NCI-H460 (cell line): ENCODE measurements around the gene TNFAIP3. TPM values are rescaled to one million over a fixed set of nuclear protein-coding genes. Genes with fewer than 3 reads are reported as not detected.
A peak's percentile ranks its signal among the peaks of the same experiment; 100 is the strongest.

ENCODE experiments used
- DNase-seq: peaks from one replicate; pipeline ENCODE4 v3.0.0-alpha.2; 2016; ENCODE audit warnings: low read depth; ENCODE audit errors: extremely low read depth
- total RNA-seq: library from RNA; depleted of rRNA; stranded (reverse); fragments of >200 nt; shearing (Covaris generic); gene quantifications from 2 replicates; pipeline ENCODE4 v1.2.3, GENCODE V29; 2014

Gene TNFAIP3
- total RNA-seq, 1 experiment from 2014 or later, result 109 TPM

GRCh38 chr6:137862419-137863090, 4.5 kb upstream of the TNFAIP3 start:
- no peak for DNase-seq

GRCh38 chr6:137863091-137863797, 3.8 kb upstream of the TNFAIP3 start:
- DNase-seq, result no peak

DNA sequence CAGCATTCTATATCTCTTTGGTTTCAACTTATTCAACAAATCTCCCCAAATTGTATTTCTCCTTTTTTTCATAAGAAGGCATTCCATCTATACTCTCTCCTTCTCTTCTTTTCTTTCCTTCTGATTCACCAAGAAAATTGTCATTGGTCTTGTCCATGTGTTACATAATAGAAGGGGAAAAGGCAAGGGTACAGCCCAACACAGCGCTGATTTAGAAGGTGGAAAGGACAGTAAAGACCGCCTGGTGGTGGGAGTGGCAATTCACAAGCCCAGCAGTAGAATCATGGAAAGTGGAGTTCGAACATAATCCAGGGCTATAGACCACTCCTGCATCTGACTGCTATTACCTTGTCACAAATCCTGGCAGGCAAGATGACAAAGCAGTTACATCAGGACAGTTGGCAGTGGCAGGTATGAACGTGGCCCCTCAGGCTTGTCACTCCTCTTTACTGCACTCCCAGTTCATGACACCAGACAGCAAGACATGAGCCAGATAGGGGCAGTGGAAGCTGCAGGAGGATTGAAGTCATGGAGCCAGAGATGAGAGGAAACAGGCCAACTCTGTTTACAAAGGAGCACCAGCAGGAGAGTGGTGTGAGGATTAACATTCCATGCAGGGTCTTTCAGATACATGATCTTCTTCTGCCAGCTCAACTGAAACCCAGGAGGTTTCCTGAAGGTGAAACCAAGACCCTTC, 2.1 kb upstream of the TNFAIP3 start:
- no peak for DNase-seq

GRCh38 chr6:137866200-137866913, 702 bp upstream of the TNFAIP3 start:
- no peak for DNase-seq

DNA sequence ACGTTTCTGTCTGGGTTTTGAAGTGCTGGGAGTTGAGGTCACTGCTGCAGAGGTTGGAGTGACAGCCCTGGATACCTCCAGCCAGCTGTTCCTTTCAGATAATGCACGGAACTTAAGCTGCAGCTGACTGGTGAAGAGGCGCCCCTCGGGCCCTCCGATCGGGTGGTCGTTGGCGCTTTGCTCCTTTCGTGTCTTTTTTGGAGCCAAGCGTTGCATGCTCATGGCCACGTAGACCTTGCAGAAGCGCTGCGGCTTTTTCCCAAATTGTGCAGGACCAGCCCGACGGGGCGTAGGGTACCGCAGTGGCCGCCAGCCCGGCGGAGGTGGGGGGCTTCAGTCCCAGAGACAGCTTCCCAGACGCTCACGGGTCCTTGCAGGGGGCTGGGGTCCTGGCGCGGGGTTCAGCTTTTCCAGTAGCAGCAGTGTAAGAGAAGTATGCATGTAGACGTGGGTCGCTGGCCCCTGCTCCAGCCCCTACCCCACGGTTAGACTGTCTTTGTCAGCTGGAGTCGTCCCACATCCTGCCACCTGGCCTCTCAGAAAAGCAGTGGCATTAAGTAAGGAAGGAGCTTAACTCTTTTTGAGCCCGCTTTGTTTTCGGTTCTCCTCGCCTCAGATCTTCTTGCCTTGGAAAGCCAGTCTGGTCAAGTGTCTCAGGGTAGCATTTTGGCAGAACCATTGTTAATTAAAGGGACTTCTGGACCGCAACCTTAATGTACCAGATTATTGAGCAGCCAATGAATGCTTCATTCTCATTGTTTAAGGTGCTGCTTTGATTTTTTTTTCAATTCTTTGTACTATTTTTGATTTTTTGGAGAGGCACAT, 838 bp downstream of the TNFAIP3 start:
- DNase-seq, result no peak

DNA sequence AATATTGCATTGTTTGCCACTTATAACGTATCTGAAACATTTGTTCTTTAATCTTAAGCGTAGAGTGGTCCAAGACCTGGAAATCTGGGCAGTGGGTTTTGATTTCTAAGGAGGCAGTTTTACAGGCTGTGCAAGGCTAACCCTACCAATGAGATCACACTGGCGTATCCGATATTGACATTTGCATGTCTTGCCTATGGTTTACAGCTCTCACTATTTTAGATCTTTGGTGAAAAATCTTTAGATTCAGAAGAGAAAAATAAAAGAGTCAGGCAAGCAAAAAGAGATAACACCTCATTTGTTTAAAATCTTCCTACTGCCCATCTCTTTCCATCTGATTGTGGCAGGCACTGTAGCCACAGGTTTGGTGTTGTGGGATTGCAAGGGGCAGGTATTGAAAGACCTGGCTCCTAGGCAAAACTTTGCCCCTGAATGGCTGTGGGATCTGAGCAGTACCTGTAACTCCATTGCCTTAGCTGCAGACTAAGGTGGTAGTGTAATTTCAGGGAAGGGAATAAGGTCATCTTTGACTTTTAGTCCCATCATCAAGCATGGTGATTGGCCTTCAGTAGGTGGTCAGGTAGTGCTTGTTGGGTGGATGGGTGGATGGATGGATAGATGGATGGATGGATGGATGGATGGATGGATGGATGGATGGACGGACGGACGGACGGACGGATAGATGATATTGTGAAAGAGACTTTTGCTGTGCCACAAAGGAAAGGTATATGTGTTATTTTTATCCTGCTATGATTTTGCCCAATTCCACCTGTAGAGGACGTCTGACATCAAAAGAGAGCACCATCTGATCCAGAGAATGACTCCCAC, 1.9 kb downstream of the TNFAIP3 start:
- DNase-seq, result no peak

DNA sequence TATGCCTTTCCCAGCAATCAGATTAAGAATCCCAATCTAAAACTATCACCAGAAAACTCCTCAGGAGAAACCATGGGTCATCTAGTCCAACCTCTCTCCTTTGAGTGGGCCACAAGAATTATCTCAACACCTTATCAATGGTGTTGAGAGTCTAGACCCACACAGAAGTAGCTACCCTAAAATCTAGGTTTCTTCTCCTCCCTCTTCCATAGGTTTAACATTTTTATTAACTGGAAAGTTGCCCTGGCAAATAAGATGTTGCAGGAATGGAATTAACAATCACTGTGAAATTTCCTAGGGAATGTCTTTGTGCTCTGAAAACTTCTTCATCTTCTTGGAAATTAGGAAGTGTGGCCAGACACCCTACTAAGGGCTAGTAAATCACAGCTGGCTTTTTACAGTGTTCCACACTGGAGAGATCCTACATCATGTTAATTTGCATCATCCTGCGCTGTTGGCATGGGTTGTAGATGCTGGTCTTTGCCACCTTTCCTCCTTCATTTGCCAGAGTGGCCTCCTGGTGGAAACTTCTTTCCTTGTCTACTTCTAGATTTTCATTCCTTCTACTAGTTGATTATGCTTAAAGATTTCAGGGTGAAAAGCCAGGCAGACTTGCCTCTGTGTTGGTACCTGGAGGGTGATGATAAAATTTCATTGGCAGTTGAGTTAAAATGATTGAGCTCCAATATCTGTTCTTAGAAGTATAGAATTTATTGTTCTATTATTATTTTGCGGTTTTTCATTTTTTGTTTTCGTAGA, 2.7 kb downstream of the TNFAIP3 start:
- DNase-seq, result no peak

DNA sequence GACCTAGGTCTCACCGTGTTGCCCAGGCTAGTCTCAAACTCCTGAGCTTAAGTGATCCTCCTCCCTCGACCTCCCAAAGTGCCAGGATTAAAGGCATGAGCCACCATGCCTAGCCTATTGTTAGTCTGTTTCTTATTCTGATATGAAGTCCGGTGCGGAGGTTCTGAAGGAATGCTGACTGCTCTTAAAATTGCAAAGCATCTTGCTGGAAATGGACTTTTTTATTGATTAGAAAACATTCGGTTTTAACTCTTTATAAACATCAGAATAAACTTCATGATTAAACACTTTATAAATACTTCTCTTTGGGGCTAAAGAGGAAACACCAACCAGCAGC, 3.2 kb downstream of the TNFAIP3 start:
- DNase-seq, result no peak

- peak; percentile 51 for DNase-seq
Measured at GRCh38 chr6:137870744-137871247, 3.7 kb downstream of the TNFAIP3 start.

DNA sequence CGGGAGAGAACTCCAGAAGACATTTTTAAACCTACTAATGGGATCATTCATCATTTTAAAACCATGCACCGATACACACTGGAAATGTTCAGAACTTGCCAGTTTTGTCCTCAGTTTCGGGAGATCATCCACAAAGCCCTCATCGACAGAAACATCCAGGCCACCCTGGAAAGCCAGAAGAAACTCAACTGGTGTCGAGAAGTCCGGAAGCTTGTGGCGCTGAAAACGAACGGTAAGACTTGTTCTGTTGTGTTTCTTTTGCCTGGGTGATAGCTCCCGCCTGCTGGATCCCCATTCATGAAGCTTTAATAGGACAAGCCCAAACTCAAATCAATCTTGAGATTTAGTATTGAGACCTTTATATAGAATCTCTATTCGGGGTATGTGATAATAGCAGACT, 4.2 kb downstream of the TNFAIP3 start:
- DNase-seq, result no peak

- DNase-seq, result no peak
Measured at GRCh38 chr6:137871831-137872454, 4.9 kb downstream of the TNFAIP3 start.

DNA sequence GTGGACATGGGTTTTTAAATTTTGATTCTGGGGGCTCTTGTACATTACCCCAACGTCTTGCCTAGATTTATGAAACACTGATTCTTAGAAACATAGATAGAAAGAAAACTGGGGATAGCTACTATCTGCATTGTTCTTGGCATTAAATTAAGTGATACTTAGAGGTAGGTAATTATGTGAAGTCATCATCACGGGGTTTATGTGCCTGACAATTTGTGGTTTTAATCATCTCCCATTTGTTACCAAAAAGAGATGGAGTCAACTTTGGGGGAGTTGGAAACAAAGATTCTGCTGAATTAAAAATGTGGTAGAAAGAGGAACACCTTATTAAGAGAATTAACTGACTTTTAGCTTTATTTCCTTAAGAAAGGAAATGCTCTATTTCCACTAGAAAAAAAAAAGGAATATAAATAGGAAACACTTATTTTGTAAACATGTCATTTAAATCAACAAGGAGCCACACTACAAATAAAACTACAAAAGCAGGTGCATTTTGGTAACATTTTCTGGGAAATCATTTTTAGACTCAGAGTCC, 5.6 kb downstream of the TNFAIP3 start:
- DNase-seq, result no peak

- peak; percentile 64 for DNase-seq
Measured at GRCh38 chr6:137873273-137873762, 6.3 kb downstream of the TNFAIP3 start.

- no peak for DNase-seq
Measured at GRCh38 chr6:137874204-137875057, 7.4 kb downstream of the TNFAIP3 start.

DNA sequence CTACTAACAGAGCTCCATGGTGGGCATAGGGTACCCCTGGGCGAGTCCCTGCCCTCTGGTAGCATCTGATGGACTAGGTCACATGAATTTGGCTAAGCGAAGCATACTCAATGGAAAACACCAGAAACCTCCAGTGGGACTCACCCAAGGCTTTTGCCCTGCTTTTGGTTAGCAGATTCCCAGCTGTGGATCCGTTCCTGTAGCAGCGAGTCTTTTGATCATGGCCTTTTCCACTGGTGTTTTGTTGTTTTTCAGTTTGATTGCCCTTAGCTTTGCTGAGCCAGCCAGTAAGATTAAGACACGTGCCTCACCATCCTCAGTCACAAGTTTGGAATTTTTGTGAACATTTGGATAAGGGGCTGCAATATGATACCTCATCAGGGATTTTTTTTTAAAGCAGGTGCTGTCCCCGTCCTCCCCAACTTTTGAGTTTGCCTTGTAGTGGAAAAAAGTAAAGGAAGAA, 8.0 kb downstream of the TNFAIP3 start:
- DNase-seq, result no peak

- no peak for DNase-seq
Measured at GRCh38 chr6:137875606-137876005, 8.5 kb downstream of the TNFAIP3 start.

DNA sequence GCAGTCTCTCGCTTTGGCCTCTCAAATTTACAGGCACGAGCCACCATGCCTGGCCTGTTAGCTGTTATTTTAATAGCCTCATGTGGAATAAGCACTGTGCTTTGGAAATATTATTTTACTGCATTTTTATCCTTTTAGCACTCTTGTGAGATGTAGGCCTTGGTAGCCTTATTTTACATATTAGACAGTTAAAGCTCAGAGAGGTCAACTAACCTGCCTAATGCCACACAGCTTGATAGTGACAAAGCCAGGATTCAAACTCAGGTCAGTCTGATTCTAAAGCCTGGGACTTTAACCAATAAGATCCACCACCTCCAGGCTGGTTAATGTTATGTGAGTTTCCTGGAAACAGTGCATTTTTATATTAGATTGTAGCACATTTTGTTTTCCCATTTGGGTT, 9.5 kb downstream of the TNFAIP3 start:
- DNase-seq, result no peak
